ENCODE results near the gene ARFGAP1.
"Not testable (repeated sequence)": the region's sequence is repeated elsewhere in the genome, so short reads cannot be mapped to it uniquely, and the experiment has no call there.

The ARFGAP1 gene

GRCh38 chr20:63293456-63293855 lies 20.8 kb downstream of the ARFGAP1 start:
- no peak for DNase-seq

DNA sequence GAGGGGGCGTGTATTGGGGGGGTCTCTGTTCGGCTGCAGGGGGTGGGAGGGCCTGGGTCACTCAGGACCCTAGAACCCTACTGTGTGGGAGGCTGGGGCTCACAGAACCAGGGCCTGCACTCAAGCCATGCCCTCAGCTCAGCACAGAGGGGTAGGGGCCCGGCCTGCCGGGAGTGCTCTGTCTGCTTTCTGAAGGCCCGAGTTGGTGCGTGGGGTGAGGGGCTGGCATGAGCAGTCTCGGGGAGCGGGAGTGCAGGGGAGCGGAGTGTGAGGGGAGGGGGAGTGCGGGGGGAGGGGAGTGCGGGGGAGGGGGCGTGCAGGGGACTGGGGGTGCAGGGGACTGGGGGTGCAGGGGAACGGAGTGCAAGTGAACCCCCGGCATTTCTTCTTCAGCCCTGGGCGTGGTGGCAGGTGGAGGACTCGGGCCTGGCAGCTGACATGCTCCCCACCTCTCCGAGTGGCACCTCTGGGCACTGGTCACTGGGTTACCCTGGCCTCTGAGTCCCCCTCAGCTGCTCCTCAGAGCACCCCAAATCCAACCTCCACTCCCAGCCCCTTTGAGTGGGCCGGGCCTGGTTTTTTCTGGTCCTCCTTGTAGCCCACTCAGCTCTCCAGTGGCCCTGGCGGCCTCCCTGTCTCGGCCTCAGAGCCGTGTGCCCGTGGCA lies 21.4 kb downstream of the ARFGAP1 start:
- no peak for DNase-seq

DNA sequence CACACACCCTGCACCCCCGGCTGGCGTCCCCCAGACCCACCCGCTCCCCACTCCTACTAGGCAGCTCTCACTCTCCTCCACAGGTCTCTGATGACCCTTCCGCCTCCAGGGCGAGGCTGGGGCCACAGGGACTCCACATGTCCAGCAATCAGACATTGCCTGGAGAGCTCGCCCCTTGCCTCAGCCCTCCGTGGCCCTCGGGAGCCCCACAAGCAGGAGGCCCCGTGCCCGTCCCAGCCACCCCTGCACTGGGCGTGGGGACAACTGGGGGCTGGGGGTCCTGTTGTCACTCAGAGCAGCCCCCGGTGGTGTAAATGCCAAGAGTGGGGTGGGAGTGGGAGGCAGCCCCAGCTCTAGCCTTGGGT lies 21.9 kb downstream of the ARFGAP1 start:
- no peak for DNase-seq

- DNase-seq: no peak
Measured at GRCh38 chr20:63295018-63295417, 22.4 kb downstream of the ARFGAP1 start.

- no peak for DNase-seq
Measured at GRCh38 chr20:63295422-63295821, 22.8 kb downstream of the ARFGAP1 start.

GRCh38 chr20:63295846-63296245 lies 23.2 kb downstream of the ARFGAP1 start:
- DNase-seq: no peak

GRCh38 chr20:63296531-63297299 lies 24.1 kb downstream of the ARFGAP1 start:
- no peak for DNase-seq

DNA sequence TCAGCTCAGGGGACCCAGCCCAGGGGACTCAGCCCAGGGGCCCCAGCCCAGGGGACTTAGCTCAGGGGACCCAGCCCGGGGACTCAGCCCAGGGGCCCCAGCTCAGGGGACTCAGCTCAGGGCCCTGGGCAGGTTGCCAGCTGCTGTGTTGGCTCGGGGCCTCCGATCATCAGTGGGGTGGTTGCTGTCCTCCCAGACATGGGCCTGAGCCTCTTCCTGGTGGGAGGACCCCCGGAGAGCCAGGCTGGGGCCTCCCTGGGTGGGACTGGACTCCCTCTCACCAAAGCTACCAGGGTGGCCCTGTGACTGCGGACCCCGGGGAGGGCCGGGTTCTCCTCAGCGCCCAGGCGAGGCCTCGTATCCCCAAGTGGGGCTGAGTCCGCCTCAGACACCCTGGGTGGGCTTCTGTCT lies 24.8 kb downstream of the ARFGAP1 start:
- no peak for DNase-seq

- DNase-seq: no peak
Measured at GRCh38 chr20:63297796-63298572, 25.4 kb downstream of the ARFGAP1 start.

DNA sequence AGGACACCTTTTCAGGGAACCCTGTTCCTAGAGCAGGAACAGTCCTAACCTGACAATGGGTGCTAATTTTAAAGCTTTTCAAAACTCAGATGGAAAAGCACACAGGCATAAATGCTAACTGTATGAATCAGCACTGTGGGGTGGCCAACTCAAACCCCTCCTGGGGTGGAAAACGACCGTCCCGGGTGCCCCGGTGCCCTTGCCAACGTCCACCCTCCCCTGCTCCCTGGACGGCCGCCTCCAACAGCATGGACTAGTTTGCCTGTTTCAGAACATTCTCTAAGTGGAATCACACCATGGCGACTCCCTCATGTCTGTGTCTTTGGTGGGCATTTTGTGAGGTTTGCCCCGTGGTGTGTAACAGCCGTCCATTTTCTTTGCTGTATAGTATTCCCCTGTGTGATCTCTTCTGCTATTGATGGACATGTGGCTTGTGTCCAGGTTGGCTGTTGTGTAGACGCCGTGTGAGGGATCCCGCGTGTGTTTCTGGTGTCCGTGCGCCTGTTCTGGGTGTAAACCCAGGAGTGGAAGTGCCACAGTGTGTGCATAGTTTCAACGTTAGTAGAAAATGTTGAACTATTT lies 26.2 kb downstream of the ARFGAP1 start:
- no peak for DNase-seq

- no peak for DNase-seq
Measured at GRCh38 chr20:63301671-63302070, 29.1 kb downstream of the ARFGAP1 start.

DNA sequence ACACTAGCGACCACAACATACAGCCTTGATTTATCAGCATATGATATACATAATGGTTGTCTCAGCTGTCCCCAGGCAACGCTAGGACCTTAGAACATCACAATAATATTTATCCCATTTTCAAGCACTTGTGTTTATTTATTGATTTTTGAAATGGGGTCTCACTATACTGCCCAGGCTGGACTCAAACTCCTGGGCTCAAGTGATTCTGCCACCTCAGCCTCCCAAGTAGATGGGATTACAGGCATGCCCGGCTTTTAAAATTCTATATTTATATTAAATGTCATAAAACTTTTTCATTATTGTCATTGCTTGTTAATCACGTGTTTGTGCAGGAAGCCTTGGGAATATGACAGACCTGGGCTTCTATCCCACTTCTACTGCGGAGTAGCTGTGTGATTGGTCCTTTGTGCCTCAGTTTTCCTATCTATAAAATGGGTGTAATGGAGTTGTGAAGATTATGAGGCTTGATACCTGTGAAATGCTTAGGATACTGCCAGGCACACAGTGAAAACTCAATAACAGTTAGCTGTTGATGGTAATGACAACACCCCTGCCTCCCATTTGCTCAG lies 30.6 kb downstream of the ARFGAP1 start:
- DNase-seq: no peak

DNA sequence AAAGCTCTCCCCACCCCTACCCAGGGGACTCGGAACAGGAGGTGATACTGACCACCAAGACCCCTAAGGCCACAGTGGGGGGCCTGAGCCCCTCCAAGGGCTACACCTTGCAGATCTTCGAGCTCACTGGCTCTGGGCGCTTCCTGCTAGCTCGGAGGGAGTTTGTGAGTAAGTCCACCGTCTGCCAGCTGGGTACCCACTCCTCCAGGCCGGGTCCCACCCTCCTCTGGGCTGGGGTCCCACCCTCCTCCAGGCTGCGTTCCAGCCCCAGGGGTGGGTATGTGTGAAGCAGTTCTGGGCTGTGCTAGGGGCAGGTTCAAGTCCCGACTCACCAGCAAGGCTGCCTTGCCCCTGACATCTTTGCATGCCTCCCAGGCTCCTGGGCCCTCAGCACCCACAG lies 32.8 kb downstream of the ARFGAP1 start:
- no peak for DNase-seq

GRCh38 chr20:63305933-63306672 lies 33.5 kb downstream of the ARFGAP1 start:
- DNase-seq: not testable (repeated sequence)

GRCh38 chr20:63306673-63307537 lies 34.3 kb downstream of the ARFGAP1 start:
- DNase-seq: no peak

DNA sequence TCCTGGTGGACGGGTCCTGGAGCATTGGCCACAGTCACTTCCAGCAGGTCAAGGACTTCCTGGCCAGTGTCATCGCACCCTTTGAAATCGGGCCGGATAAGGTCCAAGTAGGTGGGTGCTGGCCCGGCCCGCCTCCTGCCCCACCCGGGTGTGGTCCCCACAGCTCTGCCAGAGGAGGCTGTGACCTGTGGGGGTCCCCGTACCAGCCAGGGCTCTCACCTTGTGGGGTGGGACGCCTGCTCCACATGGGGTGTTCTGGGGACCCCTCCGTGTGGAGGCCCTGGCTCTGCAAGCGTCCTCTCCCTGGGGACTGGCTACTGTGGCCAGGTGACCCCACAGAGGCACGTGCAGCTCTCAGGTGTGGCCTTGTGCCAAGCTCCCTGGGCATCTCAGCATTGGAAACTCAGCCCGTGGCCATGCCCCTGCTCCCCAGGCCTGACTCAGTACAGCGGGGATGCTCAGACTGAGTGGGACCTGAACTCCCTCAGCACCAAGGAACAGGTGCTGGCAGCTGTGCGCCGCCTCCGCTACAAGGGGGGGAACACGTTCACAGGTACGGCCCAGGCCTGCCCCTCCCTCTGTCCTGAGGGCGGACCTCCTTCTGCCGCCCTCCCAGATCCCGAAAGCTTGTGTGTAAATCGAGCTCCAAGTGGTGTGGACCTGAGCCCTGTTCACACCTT lies 35.1 kb downstream of the ARFGAP1 start:
- no peak for DNase-seq

DNA sequence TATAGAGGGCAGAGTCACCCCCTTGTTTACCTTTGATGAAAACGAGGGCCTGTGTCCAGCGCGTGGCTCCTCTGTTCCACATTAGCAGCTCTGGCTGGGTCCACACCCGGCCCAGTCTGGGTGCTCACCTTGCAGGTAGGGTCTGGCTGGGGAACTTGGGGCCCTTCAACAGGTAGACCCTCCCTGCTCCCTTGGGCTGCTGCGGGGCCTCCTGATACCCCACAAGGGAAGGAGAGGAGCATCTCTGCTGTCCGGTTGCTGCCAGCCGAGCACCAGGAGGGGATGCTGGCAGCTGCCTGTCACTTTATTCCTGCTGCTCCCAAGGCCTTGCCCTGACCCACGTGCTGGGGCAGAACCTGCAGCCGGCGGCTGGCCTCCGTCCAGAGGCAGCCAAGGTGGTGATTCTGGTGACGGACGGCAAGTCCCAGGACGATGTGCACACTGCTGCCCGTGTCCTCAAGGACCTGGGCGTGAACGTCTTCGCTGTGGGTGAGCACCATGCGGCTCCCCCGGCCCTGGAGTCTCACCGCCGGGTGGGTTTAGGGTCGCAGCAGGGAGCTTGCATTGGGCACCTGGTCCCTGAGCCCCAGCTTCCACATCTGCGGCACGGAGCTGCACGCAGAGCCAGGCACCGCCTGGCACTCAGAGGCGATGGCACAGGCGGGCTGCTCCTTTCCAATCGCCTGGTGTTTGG lies 35.8 kb downstream of the ARFGAP1 start:
- no peak for DNase-seq

DNA sequence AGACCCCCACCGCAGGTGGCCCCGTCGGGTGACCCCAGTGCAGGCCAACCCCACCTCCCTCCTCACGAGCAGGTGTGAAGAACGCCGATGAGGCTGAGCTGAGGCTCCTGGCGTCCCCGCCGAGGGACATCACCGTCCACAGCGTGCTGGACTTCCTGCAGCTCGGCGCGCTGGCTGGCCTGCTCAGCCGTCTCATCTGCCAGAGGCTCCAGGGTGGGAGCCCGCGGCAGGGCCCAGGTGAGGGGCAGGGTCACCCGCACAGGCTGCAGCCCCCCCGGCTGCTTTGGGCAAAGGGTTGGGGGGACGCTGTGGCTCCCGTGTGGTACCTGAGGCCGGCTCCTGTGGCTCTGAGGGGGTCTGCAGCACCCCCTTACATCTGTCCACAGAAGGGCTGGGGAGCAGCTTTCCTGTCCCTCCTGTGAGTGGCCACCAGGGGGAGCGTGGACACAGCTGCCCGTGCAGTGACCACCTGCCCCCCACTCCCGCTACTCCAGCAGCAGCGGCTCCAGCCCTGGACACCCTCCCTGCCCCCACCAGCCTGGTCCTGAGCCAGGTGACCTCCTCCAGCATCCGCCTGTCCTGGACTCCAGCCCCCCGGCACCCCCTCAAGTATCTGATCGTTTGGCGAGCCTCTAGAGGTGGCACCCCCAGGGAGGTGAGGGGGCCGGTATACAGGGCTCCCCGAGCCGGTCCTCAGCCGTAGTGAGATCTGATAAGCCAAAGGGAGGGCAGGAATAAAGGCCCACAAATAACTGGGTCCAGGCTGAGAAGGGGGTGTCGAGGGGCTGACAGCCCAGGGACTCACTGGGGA lies 36.9 kb downstream of the ARFGAP1 start:
- no peak for DNase-seq
